OCI-LY3 (cell line): ENCODE measurements around the gene HHIP.
A peak's percentile ranks its signal among the peaks of the same experiment; 100 is the strongest.

Experiments used
- H2AFZ ChIP-seq: fragments of 200-600, 300-600 bp; shearing (Covaris generic); 2 replicates; pipeline ENCODE4 v1.6.0; 2014; ENCODE audit warnings: antibody characterized with exemption, low read depth, low read length
- H3K27ac ChIP-seq: fragments of 200-600, 300-600 bp; sonication (generic); 2 replicates; pipeline ENCODE4 v1.5.1; 2014; ENCODE audit warnings: mild to moderate bottlenecking, low read length, moderate library complexity, mixed read lengths
- H3K27me3 ChIP-seq: fragments of 200-600, 300-600 bp; sonication (generic); 2 replicates; pipeline ENCODE4 v1.6.1; 2014; ENCODE audit warnings: low read depth, low read length, mixed read lengths
- H3K36me3 ChIP-seq: fragments of 200-600, 300-600 bp; sonication (generic); replicated peaks from 2 replicates; pipeline ENCODE3; 2014; ENCODE audit warnings: low read depth, low read length, mixed read lengths
- H3K4me1 ChIP-seq: fragments of 300-600, 200-600 bp; sonication (generic); 2 replicates; pipeline ENCODE4 v1.6.1; 2014; ENCODE audit warnings: low read length, mixed read lengths
- H3K4me2 ChIP-seq: fragments of 200-600, 300-600 bp; sonication (generic); 2 replicates; pipeline ENCODE4 v1.6.1; 2014; ENCODE audit warnings: low read length, mixed read lengths
- H3K4me3 ChIP-seq: fragments of 300-600, 200-600 bp; sonication (generic); 2 replicates; pipeline ENCODE4 v1.5.1; 2014; ENCODE audit warnings: antibody characterized with exemption, mild to moderate bottlenecking, low read length, moderate library complexity
- H3K79me2 ChIP-seq: fragments of 300-600, 200-600 bp; shearing (Covaris generic); 2 replicates; pipeline ENCODE4 v1.6.1; 2014; ENCODE audit warnings: mild to moderate bottlenecking, low read length, mixed read lengths
- H3K9ac ChIP-seq: fragments of 300-600, 200-600 bp; shearing (Covaris generic); 2 replicates; pipeline ENCODE4 v1.6.0; 2014; ENCODE audit warnings: mild to moderate bottlenecking, low read length, moderate library complexity
- H3K9me3 ChIP-seq: fragments of 200-600, 300-600 bp; shearing (Covaris generic); 2 replicates; pipeline ENCODE4 v1.6.1; 2014; ENCODE audit warnings: low read length, mixed read lengths; ENCODE audit not compliant: insufficient read depth
- H4K20me1 ChIP-seq: fragments of 200-600, 300-600 bp; sonication (generic); 2 replicates; pipeline ENCODE4 v1.6.1; 2016; ENCODE audit warnings: low read length, mixed read lengths; ENCODE audit not compliant: insufficient read depth
- EZH2phosphoT487 ChIP-seq: fragments of 200-600 bp; shearing (Covaris generic); IDR thresholded peaks from 2 replicates; pipeline ENCODE4 v1.6.1; 2018; ENCODE audit warnings: antibody characterized with exemption, mixed run types, low read depth
- TF ChIP-seq, protein P1 (sequence below): fragments of 200-600, 300-600 bp; sonication (generic); IDR thresholded peaks from 2 replicates; pipeline ENCODE4 v1.5.1; 2014; ENCODE audit warnings: antibody characterized with exemption, low read length, low read depth

Gene HHIP, protein sequence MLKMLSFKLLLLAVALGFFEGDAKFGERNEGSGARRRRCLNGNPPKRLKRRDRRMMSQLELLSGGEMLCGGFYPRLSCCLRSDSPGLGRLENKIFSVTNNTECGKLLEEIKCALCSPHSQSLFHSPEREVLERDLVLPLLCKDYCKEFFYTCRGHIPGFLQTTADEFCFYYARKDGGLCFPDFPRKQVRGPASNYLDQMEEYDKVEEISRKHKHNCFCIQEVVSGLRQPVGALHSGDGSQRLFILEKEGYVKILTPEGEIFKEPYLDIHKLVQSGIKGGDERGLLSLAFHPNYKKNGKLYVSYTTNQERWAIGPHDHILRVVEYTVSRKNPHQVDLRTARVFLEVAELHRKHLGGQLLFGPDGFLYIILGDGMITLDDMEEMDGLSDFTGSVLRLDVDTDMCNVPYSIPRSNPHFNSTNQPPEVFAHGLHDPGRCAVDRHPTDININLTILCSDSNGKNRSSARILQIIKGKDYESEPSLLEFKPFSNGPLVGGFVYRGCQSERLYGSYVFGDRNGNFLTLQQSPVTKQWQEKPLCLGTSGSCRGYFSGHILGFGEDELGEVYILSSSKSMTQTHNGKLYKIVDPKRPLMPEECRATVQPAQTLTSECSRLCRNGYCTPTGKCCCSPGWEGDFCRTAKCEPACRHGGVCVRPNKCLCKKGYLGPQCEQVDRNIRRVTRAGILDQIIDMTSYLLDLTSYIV

DNA sequence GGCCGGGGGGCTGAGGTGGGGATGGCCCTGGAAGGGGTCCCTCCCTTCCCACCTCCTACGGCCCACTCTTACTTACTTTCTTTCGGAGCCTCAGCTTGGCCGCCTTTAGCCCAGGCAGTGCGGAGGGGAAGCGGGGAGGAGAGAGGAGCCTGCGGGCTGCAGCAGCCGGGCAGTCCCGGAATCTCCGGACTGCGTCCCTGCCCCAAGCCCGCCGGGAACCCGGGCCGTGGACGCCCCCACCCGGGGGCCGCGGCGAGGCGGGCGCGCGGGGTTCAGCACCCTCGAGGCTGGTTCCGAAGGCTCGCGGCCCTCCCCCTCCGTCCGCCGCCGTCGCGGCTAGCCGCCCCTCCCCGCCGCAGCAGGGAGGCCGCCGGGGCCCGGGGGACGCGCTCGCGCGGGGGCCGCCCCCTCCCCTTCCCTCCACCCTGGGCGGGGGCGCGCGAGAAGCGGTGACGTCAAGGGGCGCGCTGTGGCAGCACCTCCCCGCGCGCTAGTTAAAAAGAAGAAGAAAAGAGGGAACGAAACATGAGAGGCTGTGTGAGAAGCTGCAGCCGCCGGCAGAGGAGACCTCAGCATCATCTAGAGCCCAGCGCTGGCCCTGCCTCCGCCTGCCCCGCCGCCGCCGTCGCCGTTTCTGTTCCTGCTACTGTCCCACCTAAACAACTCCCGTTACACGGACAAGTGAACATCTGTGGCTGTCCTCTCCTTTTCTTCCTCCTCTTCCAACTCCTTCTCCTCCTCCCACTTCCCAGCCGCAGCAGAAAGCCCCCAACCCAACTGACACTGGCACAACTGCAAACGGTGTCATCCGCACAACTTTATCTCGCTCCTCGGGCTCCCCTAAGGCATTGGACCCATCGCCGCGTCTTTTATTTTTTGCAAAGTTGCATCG, at the start of gene HHIP:
Gene HHIP, plus strand, starts transcription at position 526 of the 892 bp plus-strand sequence. CDS start 520 bp downstream, outside the sequence.
- Histone ChIP-seq H3K9ac (peak within 1 kb of the TSS; percentile 60), H2AFZ (peak within 1 kb of the TSS; percentile 73), H3K79me2 (no peaks in the 10 kb centered on the region)

DNA sequence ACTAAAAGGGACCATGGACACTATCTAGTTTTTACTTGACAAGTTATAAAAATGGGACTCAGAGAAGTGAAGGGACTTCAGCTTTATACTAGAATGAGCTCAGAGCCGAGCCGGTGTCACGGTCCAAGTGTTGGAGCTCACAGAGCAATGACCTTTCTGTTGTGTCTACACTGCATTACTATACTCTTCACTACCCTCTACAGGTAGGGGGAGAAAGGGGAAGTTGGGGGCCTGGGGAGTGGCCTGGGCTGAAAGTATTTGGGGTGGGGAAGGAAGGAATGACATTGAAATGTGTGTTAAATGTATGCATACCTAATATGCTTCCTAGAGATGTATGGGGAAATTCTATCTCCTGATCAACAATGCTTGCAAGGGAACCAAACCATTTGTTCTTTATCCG, 48.8 kb upstream of the HHIP start:
- Histone ChIP-seq H3K4me2 (no peak overlapping the region), H2AFZ (no peak overlapping the region), H3K4me1 (no peaks in the 10 kb centered on the region), H3K9ac (no peak overlapping the region), H3K9me3 (no peaks in the 10 kb centered on the region), H4K20me1 (no peaks in the 10 kb centered on the region), H3K36me3 (no peaks in the 10 kb centered on the region), H3K27ac (no peak overlapping the region), H3K4me3 (no peak overlapping the region), H3K79me2 (no peaks in the 10 kb centered on the region), H3K27me3 (no peaks in the 10 kb centered on the region)
- TF ChIP-seq, protein P1, sequence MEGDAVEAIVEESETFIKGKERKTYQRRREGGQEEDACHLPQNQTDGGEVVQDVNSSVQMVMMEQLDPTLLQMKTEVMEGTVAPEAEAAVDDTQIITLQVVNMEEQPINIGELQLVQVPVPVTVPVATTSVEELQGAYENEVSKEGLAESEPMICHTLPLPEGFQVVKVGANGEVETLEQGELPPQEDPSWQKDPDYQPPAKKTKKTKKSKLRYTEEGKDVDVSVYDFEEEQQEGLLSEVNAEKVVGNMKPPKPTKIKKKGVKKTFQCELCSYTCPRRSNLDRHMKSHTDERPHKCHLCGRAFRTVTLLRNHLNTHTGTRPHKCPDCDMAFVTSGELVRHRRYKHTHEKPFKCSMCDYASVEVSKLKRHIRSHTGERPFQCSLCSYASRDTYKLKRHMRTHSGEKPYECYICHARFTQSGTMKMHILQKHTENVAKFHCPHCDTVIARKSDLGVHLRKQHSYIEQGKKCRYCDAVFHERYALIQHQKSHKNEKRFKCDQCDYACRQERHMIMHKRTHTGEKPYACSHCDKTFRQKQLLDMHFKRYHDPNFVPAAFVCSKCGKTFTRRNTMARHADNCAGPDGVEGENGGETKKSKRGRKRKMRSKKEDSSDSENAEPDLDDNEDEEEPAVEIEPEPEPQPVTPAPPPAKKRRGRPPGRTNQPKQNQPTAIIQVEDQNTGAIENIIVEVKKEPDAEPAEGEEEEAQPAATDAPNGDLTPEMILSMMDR = peak; percentile 11; the same call in 1 of the 2 replicates
- no peak for TF ChIP-seq EZH2phosphoT487

More for the DNA sequence above, at the start of gene HHIP:
- Histone ChIP-seq H3K27ac (no peak within 1 kb of the TSS), H4K20me1 (no peaks in the 10 kb centered on the region), H3K4me2 (peak within 1 kb of the TSS; percentile 94), H3K4me1 (peaks cover 24% of the 10 kb centered on the region), H3K27me3 (peaks cover 25% of the 10 kb centered on the region), H3K36me3 (no peaks in the 10 kb centered on the region), H3K4me3 (peak within 1 kb of the TSS; percentile 82), H3K9me3 (no peaks in the 10 kb centered on the region)
- TF ChIP-seq, protein P1 = no peak
- TF ChIP-seq EZH2phosphoT487 = no peak

DNA sequence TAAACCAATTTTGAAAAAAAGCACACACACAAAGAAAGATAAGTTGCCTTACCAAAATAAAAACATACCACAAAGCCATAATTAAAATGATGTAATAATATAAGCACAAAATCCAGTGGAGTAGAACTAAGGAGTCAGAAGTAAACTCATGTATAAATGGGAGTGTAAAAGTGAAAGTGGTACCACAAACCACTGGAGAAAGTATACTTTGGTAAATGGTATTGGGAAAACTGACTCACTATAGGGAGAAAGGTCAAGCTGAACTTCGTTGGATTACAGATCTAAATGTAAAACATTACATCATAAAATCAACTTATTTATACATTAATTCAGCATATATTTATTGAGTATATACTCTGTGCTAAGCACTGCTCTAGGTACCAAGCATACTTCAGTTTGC, 46.3 kb upstream of the HHIP start:
- H2AFZ ChIP-seq = no peak overlapping the region
- no peaks in the 10 kb centered on the region for H3K36me3 ChIP-seq
- no peaks in the 10 kb centered on the region for H3K9me3 ChIP-seq
- no peaks in the 10 kb centered on the region for H3K27me3 ChIP-seq
- H3K79me2 ChIP-seq = no peaks in the 10 kb centered on the region
- TF ChIP-seq, protein P1 = no peak
- TF ChIP-seq EZH2phosphoT487 = no peak
- no peak overlapping the region for H3K4me3 ChIP-seq
- H3K9ac ChIP-seq = no peak overlapping the region
- H3K27ac ChIP-seq = no peak overlapping the region
- no peaks in the 10 kb centered on the region for H3K4me1 ChIP-seq
- no peaks in the 10 kb centered on the region for H4K20me1 ChIP-seq
- H3K4me2 ChIP-seq = no peak overlapping the region
